Inflammatory macrophage treated with lipopolysaccharide for 4 hours (primary cell): ENCODE measurements around the gene NPEPPS.
"Not testable (repeated sequence)": the region's sequence is repeated elsewhere in the genome, so short reads cannot be mapped to it uniquely, and the experiment has no call there.

Source experiments
- DNase-seq: peaks from one replicate; pipeline ENCODE4 v3.0.0-alpha.2; 2020

The NPEPPS gene

GRCh38 chr17:47530557-47531232, at the start of gene NPEPPS:
NPEPPS (plus strand) TSS chr17:47531108; CDS start chr17:47531301, 193 bp downstream.
- DNase-seq = peak; percentile 76

GRCh38 chr17:47491841-47492212, 39.1 kb upstream of the NPEPPS start:
- peak; percentile 4 for DNase-seq

- DNase-seq = not testable (repeated sequence)
Measured at GRCh38 chr17:47499074-47499473, 31.8 kb upstream of the NPEPPS start.

GRCh38 chr17:47499494-47499893, 31.4 kb upstream of the NPEPPS start:
- not testable (repeated sequence) for DNase-seq

- not testable (repeated sequence) for DNase-seq
Measured at GRCh38 chr17:47500620-47501019, 30.3 kb upstream of the NPEPPS start.

- not testable (repeated sequence) for DNase-seq
Measured at GRCh38 chr17:47502122-47502731, 28.7 kb upstream of the NPEPPS start.

- DNase-seq = peak; percentile 6
Measured at GRCh38 chr17:47502776-47503455, 28.0 kb upstream of the NPEPPS start.

- DNase-seq = peak; percentile 53
Measured at GRCh38 chr17:47511701-47512146, 19.2 kb upstream of the NPEPPS start.

GRCh38 chr17:47513301-47513700, 17.6 kb upstream of the NPEPPS start:
- DNase-seq = not testable (repeated sequence)

- peak; percentile 24 for DNase-seq
Measured at GRCh38 chr17:47518880-47519279, 12.0 kb upstream of the NPEPPS start.

- DNase-seq = not testable (repeated sequence)
Measured at GRCh38 chr17:47519365-47519764, 11.5 kb upstream of the NPEPPS start.

- DNase-seq = not testable (repeated sequence)
Measured at GRCh38 chr17:47520279-47520678, 10.6 kb upstream of the NPEPPS start.

GRCh38 chr17:47521434-47521833, 9.5 kb upstream of the NPEPPS start:
- DNase-seq = not testable (repeated sequence)

GRCh38 chr17:47522341-47522740, 8.6 kb upstream of the NPEPPS start:
- DNase-seq = peak; percentile 17

- not testable (repeated sequence) for DNase-seq
Measured at GRCh38 chr17:47531233-47531820, 419 bp downstream of the NPEPPS start.

- not testable (repeated sequence) for DNase-seq
Measured at GRCh38 chr17:47539085-47539484, 8.2 kb downstream of the NPEPPS start.

GRCh38 chr17:47541676-47542075, 10.8 kb downstream of the NPEPPS start:
- DNase-seq = not testable (repeated sequence)

GRCh38 chr17:47544327-47544726, 13.4 kb downstream of the NPEPPS start:
- DNase-seq = not testable (repeated sequence)

- not testable (repeated sequence) for DNase-seq
Measured at GRCh38 chr17:47554733-47555132, 23.8 kb downstream of the NPEPPS start.

GRCh38 chr17:47556108-47556507, 25.2 kb downstream of the NPEPPS start:
- DNase-seq = not testable (repeated sequence)

GRCh38 chr17:47560517-47561043, 29.7 kb downstream of the NPEPPS start:
- DNase-seq = not testable (repeated sequence)

- not testable (repeated sequence) for DNase-seq
Measured at GRCh38 chr17:47561698-47562405, 30.9 kb downstream of the NPEPPS start.

- not testable (repeated sequence) for DNase-seq
Measured at GRCh38 chr17:47562406-47562705, 31.4 kb downstream of the NPEPPS start.
